Esophagus muscularis mucosa (tissue), 4 donors: ENCODE measurements around the gene NCK1. TPM values are rescaled to one million over a fixed set of nuclear protein-coding genes. Genes with fewer than 3 reads are reported as not detected.

Source experiments
- total RNA-seq, 4 donors: library from RNA; depleted of rRNA; stranded (reverse); fragments of >200 nt; gene quantifications; one replicate each; pipeline versions ENCODE4 v1.1.0 to v1.2.1, GENCODE V29; 2016

NCK1 gene
- total RNA-seq, 4 donors from 2014 or later = 28.9 to 54.0 (median 37.0) TPM

Other genes starting within 250 kb of the NCK1 start
- gene STAG1, start 109.8 kb upstream of the NCK1 start, total RNA-seq = 10 to 100 TPM; 32.6 to 44.0 (median 40.5) TPM
- 1 to 10 TPM; 2.9 to 6.4 (median 5.3) TPM for gene SLC35G2, start 43.1 kb upstream of the NCK1 start, total RNA-seq
- gene IL20RB, start 95.8 kb downstream of the NCK1 start, total RNA-seq = 1 to 10 TPM in 2 of 4 donors, under 1 TPM in 2; 0.75 to 1.4 (median 1.1) TPM